Motor neuron (in vitro differentiated cells): ENCODE measurements around the gene NFKBIE. TPM values are rescaled to one million over a fixed set of nuclear protein-coding genes. Genes with fewer than 3 reads are reported as not detected.

Experiments used
- ATAC-seq, 8 experiments: fragments of 200-7000 bp; cut with Tn5 transposase; replicated peaks in 6 of 8; 2 replicates each; pipeline ENCODE4 v1.8.0; 2021; ENCODE audit warnings: mild to moderate bottlenecking in 8 of 8, moderate library complexity in 8 of 8
- H3K27ac ChIP-seq, 2 donors: fragments of 250-450 bp; sonication (Bioruptor Pico); 2 replicates each; pipeline ENCODE4 v1.9.0; 2021; ENCODE audit warnings: antibody characterized with exemption in 2 of 2, mild to moderate bottlenecking in 2 of 2, moderate library complexity in 1 of 2
- H3K4me1 ChIP-seq, 2 donors: fragments of 250-450 bp; sonication (Bioruptor Pico); replicated peaks in 1 of 2; 2 replicates each; pipeline ENCODE4 v1.6.1; 2021; ENCODE audit warnings: antibody characterized with exemption in 2 of 2, mild to moderate bottlenecking in 2 of 2, moderate library complexity in 1 of 2
- H3K4me3 ChIP-seq, 5 donors: fragments of 250-450 bp; sonication (Bioruptor Pico); 2 replicates each; pipeline ENCODE4 v1.9.0; 2021; ENCODE audit warnings: antibody characterized with exemption in 5 of 5, mild to moderate bottlenecking in 5 of 5, moderate library complexity in 4 of 5
- WGBS, 10 experiments: fragments of 450-650 bp; shearing (Covaris generic); methylation state at CpG; one replicate each; pipeline ENCODE4 v1.0.0; 2022; 5-methylcytosine and 5-hydroxymethylcytosine counted together
- in situ Hi-C, 9 experiments: fragments of 400-800 bp; cut with MboI; loops; one replicate each; pipeline ENCODE4 v1.15.0; 2021; ENCODE audit warnings: low sequenced_read_pairs in 9 of 9, low pct_unique_long_range_greater_than_20kb in 2 of 9; ENCODE audit not compliant: unreplicated experiment in 9 of 9
- total RNA-seq, 8 experiments: library from RNA; unstranded; fragments of 300-600 nt; gene quantifications; 2 replicates each; pipeline versions ENCODE4 v1.2.3 to v1.2.4, GENCODE V29; 2022

The NFKBIE gene
- total RNA-seq, 8 experiments from 2014 or later = 5.0 to 10.6 (median 8.0) TPM

GRCh38 chr6:44223319-44224028, 41.9 kb downstream of the NFKBIE start, which contains the start of gene SLC29A1:
Gene SLC29A1, plus strand, starts transcription at chr6:44223595. Its CDS starts 3,719 bp downstream, at chr6:44227314.
- 0% methylated on average over 1 of the region's 73 CpGs; no CpG with 5 or more reads in 8 of the 10 experiments for WGBS, 10 experiments
- H3K4me3 ChIP-seq = peak within 1 kb of the TSS; percentile 35 to 67 (median 39)
- H3K4me1 ChIP-seq = peaks cover 62 to 72% of the 10 kb centered on the region in 2 donors
- in situ Hi-C loops = no loop called here
- H3K27ac ChIP-seq = peak within 1 kb of the TSS; percentile 21 to 71
- peak; percentile 30 to 65 (median 57) for ATAC-seq

GRCh38 chr6:44222486-44223318, 42.6 kb downstream of the NFKBIE start:
- H3K4me1 ChIP-seq = peaks cover 60 to 71% of the 10 kb centered on the region in 2 donors

GRCh38 chr6:44221961-44222335, 43.4 kb downstream of the NFKBIE start:
- 83% methylated on average over 1 of the region's 2 CpGs; no CpG with 5 or more reads in 9 of the 10 experiments for WGBS, 10 experiments
- in situ Hi-C loops = no loop called here
- H3K4me1 ChIP-seq = peaks cover 52 to 70% of the 10 kb centered on the region in 2 donors
- peak overlapping the region in 1 of 2 donors; percentile 71 for H3K27ac ChIP-seq
- H3K4me3 ChIP-seq = peak overlapping the region in 1 of 5 donors; percentile 44
- ATAC-seq = no peak

More at GRCh38 chr6:44222486-44223318, 42.6 kb downstream of the NFKBIE start:
- Histone ChIP-seq H3K4me3 (peak overlapping the region; percentile 35 to 67 (median 39)), H3K27ac (peak overlapping the region; percentile 21 to 71)
- 0 to 38% (median 10%) methylated on average over 1 to 6 of the region's 26 CpGs; no CpG with 5 or more reads in 6 of the 10 experiments for WGBS, 10 experiments
- in situ Hi-C loops = no loop called here
- ATAC-seq = peak in 5 of 8 experiments; percentile 2 to 18 (median 7)

GRCh38 chr6:44221291-44221960, 43.9 kb downstream of the NFKBIE start:
- WGBS, 10 experiments = 0 to 80% methylated on average over 1 of the region's 4 CpGs; no CpG with 5 or more reads in 8 of the 10 experiments
- Histone ChIP-seq H3K27ac (peak overlapping the region in 1 of 2 donors; percentile 71), H3K4me3 (peak overlapping the region in 2 of 5 donors; percentile 4 to 8), H3K4me1 (peaks cover 50 to 70% of the 10 kb centered on the region in 2 donors)
- in situ Hi-C loops = no loop called here
- ATAC-seq = peak; percentile 11 to 61 (median 38)

GRCh38 chr6:44220913-44221290, 44.4 kb downstream of the NFKBIE start:
- H3K27ac ChIP-seq = no peak overlapping the region
- WGBS, 10 experiments = 52 to 95% (median 89%) methylated on average over 1 to 4 of the region's 4 CpGs; no CpG with 5 or more reads in 5 of the 10 experiments
- in situ Hi-C loops = no loop called here
- ATAC-seq = no peak
- no peak overlapping the region for H3K4me3 ChIP-seq
- peaks cover 45 to 67% of the 10 kb centered on the region in 2 donors for H3K4me1 ChIP-seq

GRCh38 chr6:44219815-44220784, 45.3 kb downstream of the NFKBIE start:
- Histone ChIP-seq H3K4me1 (peaks cover 37 to 59% of the 10 kb centered on the region in 2 donors), H3K27ac (peak overlapping the region; percentile 30 to 79), H3K4me3 (peak overlapping the region; percentile 22 to 48 (median 36))
- 6 to 100% (median 82%) methylated on average over 2 to 13 of the region's 28 CpGs; no CpG with 5 or more reads in 1 of the 10 experiments for WGBS, 10 experiments
- ATAC-seq = peak in 2 of 8 experiments; percentile 1 to 9
- in situ Hi-C loops = no loop called here

GRCh38 chr6:44219053-44219814, 46.1 kb downstream of the NFKBIE start:
- Histone ChIP-seq H3K4me3 (peak overlapping the region; percentile 22 to 48 (median 36)), H3K27ac (peak overlapping the region; percentile 30 to 79), H3K4me1 (peaks cover 28 to 50% of the 10 kb centered on the region in 2 donors)
- WGBS, 10 experiments = 0 to 4% (median 0%) methylated on average over 1 to 5 of the region's 45 CpGs; no CpG with 5 or more reads in 7 of the 10 experiments
- in situ Hi-C loops = no loop called here
- peak; percentile 47 to 77 (median 73) for ATAC-seq

GRCh38 chr6:44217332-44218143, 47.8 kb downstream of the NFKBIE start:
- no peak overlapping the region for H3K4me3 ChIP-seq
- in situ Hi-C loops = no loop called here
- H3K27ac ChIP-seq = no peak overlapping the region
- peaks cover 22 to 42% of the 10 kb centered on the region in 2 donors for H3K4me1 ChIP-seq
- WGBS, 10 experiments = 13 to 90% (median 80%) methylated on average over 1 to 11 of the region's 16 CpGs; no CpG with 5 or more reads in 4 of the 10 experiments
- ATAC-seq = no peak

GRCh38 chr6:44216677-44217331, 48.5 kb downstream of the NFKBIE start, which contains the start of gene MYMX:
Gene MYMX, plus strand, starts transcription at chr6:44216926. Its CDS starts 546 bp downstream, at chr6:44217472.
- ATAC-seq = peak in 2 of 8 experiments; percentile 4 to 5
- Histone ChIP-seq H3K4me3 (no peak within 1 kb of the TSS), H3K4me1 (peaks cover 19 to 35% of the 10 kb centered on the region in 2 donors), H3K27ac (peak within 1 kb of the TSS in 1 of 2 donors; percentile 13)
- WGBS, 10 experiments = 0 to 80% (median 3%) methylated on average over 1 to 6 of the region's 7 CpGs; no CpG with 5 or more reads in 1 of the 10 experiments
- in situ Hi-C loops = no loop called here

- in situ Hi-C loops = no loop called here
These were observed 51.0 kb downstream of the NFKBIE start for GRCh38 chr6:44214307-44214706.

More at GRCh38 chr6:44214307-44214706, 51.0 kb downstream of the NFKBIE start:
- 52 to 100% (median 82%) methylated on average over 1 to 5 of the region's 6 CpGs; no CpG with 5 or more reads in 4 of the 10 experiments for WGBS, 10 experiments
- ATAC-seq = no peak
- Histone ChIP-seq H3K27ac (no peak overlapping the region), H3K4me1 (peaks cover 13 to 27% of the 10 kb centered on the region in 2 donors), H3K4me3 (no peak overlapping the region)
